ENCODE measurements around the gene IRF2BP2.

Gene IRF2BP2

GRCh38 chr1:234555390-234556024 is 54.5 kb downstream of the IRF2BP2 start:
- no peak for DNase-seq

- DNase-seq, result no peak
These were observed 55.2 kb downstream of the IRF2BP2 start for GRCh38 chr1:234554698-234555311.
